Amygdala (tissue), 56 donors: ENCODE data around the gene THTPA.

ENCODE experiments used
- DNase-seq, 56 donors: peaks; one replicate each; lab custom pipeline; 2025; lab: John Stamatoyannopoulos, UW

Gene THTPA

GRCh38 chr14:23565626-23566025, 9.6 kb downstream of the THTPA start:
- DNase-seq = no peak

- no peak for DNase-seq
These were observed 10.2 kb downstream of the THTPA start for GRCh38 chr14:23566112-23566777.

GRCh38 chr14:23566778-23567185, 10.7 kb downstream of the THTPA start:
- DNase-seq = peak in 1 of 56 donors; percentile 64

- DNase-seq = peak in 47 of 56 donors; percentile 29 to 82 (median 66)
These were observed 11.3 kb downstream of the THTPA start, which contains the start of gene AP1G2 for GRCh38 chr14:23567186-23568020. Gene AP1G2 (minus strand): TSS chr14:23567791. CDS start chr14:23567314, 477 bp downstream.

GRCh38 chr14:23568021-23568599, 12.0 kb downstream of the THTPA start:
- DNase-seq = no peak

- peak in 6 of 56 donors; percentile 19 to 48 (median 31) for DNase-seq
These were observed 12.7 kb downstream of the THTPA start for GRCh38 chr14:23568600-23569331.

GRCh38 chr14:23569443-23570151, 13.5 kb downstream of the THTPA start:
- DNase-seq = peak in 38 of 56 donors; percentile 24 to 88 (median 68)

- DNase-seq = no peak
These were observed 14.9 kb downstream of the THTPA start for GRCh38 chr14:23570806-23571483.

- DNase-seq = no peak
These were observed 15.8 kb downstream of the THTPA start for GRCh38 chr14:23571701-23572523.

GRCh38 chr14:23572524-23572828, 16.4 kb downstream of the THTPA start:
- DNase-seq = no peak

- peak in 1 of 56 donors; percentile 37 for DNase-seq
These were observed 16.8 kb downstream of the THTPA start for GRCh38 chr14:23572836-23573235.

GRCh38 chr14:23573384-23574015, 17.4 kb downstream of the THTPA start:
- DNase-seq = peak in 18 of 56 donors; percentile 24 to 69 (median 40)

- DNase-seq = peak in 3 of 56 donors; percentile 35 to 59 (median 40)
These were observed 21.1 kb downstream of the THTPA start for GRCh38 chr14:23577004-23577681.

GRCh38 chr14:23577710-23578392, 21.8 kb downstream of the THTPA start:
- peak in 3 of 56 donors; percentile 22 to 63 (median 58) for DNase-seq

GRCh38 chr14:23578560-23579310, 22.7 kb downstream of the THTPA start, which contains the start of gene JPH4:
Gene JPH4 (minus strand): TSS chr14:23578790. CDS start chr14:23577453, 1,337 bp downstream.
- DNase-seq = peak in 38 of 56 donors; percentile 27 to 82 (median 58)

- no peak for DNase-seq
These were observed 23.2 kb downstream of the THTPA start for GRCh38 chr14:23579311-23579630.
